ENCODE data around the gene HIVEP3.
A peak's percentile ranks its signal among the peaks of the same experiment; 100 is the strongest.

HIVEP3 gene

DNA sequence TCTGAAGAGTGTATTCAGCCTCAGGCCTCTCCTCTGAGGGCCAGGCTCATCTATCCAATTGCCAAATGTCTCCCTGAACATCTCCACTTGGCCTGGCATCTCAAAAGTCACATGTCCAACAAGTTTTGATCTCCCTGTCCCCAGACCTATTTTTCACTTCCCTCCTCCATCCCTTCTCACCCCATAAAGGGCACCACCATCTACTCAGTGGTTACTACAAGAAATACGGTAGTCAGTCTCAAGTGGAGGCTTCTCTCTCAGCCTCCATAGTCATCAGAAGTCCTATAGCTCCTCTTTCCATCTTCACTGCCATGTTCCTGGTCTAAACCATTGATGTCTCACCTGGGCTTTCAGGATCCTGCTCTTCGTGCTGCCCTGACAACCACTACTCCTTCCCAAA is 351.8 kb downstream of the HIVEP3 start:
- Histone ChIP-seq H3K36me3 (peaks cover 0 to 59% (median 0%) of the 10 kb centered on the region in 11 experiments; a peak in 8 of 22 replicates), H4K20me1 (peaks cover 0 to 7% (median 0%) of the 10 kb centered on the region in 11 experiments; a peak in 1 of 22 replicates), H3K27ac (no peak overlapping the region), H3K4me2 (peak overlapping the region in 9 of 11 experiments; percentile 13 to 69 (median 42); a peak in 18 of 22 replicates), H3K9ac (no peak overlapping the region), H3K4me3 (no peak overlapping the region), H3K9me3 (replicated peaks in 1 of 11) (no peaks in the 10 kb centered on the region; a peak in 1 of 22 replicates), H3K27me3 (no peaks in the 10 kb centered on the region), H3K4me1 (peaks cover 0 to 31% (median 22%) of the 10 kb centered on the region in 10 experiments; a peak in 14 of 20 replicates)
- no peak for TF ChIP-seq Cebpa-rat (IDR thresholded peaks at IDR 0.05)

DNA sequence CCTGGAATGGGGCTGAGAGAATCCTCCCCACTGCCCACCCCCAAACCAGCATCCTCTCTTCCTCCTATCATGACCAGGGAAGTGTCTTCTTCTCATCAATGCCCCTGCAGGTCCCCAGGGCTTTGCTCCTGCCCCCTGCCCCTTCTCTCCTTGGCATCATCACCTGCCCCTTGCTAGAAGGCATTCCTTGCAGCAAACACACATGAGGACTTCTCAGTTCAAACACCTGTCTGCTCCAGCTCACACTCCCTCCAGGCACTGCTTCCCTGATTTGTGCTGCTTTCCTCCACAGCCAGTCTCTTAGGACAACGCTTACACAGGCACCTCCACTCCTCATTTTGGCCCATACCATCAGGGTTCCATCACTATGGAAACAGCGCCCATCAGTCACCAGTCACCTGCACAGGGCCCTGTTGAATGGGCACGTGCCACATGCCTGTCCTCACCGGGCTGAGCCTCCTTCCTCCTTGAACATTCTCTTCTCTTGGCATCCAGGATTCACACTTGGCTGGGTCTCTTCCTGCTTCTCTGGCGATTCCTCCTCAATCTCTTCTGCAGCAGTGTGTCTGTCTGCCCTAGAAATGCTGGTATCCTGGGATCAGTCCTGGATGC is 352.3 kb downstream of the HIVEP3 start:
- Histone ChIP-seq H3K27ac (no peak overlapping the region), H3K4me2 (peak overlapping the region in 9 of 11 experiments; percentile 13 to 69 (median 42); a peak in 17 of 22 replicates), H3K4me3 (no peak overlapping the region), H3K36me3 (peaks cover 0 to 57% (median 0%) of the 10 kb centered on the region in 11 experiments; a peak in 8 of 22 replicates), H3K4me1 (peaks cover 0 to 31% (median 22%) of the 10 kb centered on the region in 10 experiments; a peak in 14 of 20 replicates), H3K9ac (no peak overlapping the region), H3K27me3 (no peaks in the 10 kb centered on the region), H4K20me1 (peaks cover 0 to 7% (median 0%) of the 10 kb centered on the region in 11 experiments; a peak in 1 of 22 replicates), H3K9me3 (replicated peaks in 1 of 11) (no peaks in the 10 kb centered on the region; a peak in 1 of 22 replicates)
- no peak for TF ChIP-seq Cebpa-rat (IDR thresholded peaks at IDR 0.05)

DNA sequence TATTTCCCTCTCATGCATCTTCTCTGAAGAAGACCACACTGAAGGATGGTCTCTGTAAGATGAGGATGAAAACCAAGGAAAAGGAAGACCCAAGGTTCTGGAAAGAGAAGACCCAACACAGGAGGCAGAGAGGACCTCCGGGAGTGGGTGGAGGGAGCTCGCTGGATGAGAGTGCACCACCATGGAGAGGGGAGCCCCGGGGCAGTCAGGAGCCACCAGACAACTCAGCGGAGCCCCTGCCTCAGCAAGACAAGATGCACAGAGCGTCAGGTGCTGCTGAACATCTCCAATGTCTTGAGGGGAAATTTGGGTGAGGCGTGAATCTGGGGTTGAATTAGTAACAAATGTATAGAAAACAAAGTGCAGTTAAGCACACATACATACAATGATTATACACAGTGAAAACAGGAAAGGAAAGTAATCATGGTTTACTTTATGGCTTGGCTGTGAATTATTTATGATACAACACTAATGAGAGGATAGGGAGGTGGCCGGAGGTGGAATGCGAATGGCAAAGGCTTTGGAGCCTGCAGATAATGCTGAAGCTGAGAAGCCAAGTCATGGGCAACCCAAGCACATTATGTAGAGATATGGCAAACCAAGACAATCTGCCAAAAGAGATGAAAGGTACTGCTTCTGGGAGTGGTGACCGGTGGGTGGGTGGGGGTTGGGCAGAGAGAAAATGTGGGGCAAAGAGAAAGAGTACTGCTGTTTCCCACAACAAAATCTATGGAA is 353.8 kb downstream of the HIVEP3 start:
- no peak overlapping the region for H3K9ac ChIP-seq
- peaks cover 0 to 31% (median 22%) of the 10 kb centered on the region in 10 experiments; a peak in 14 of 20 replicates for H3K4me1 ChIP-seq
- H3K27me3 ChIP-seq, result no peaks in the 10 kb centered on the region
- H3K36me3 ChIP-seq, result peaks cover 0 to 57% (median 6%) of the 10 kb centered on the region in 11 experiments; a peak in 9 of 22 replicates
- H3K9me3 ChIP-seq (replicated peaks in 1 of 11), result no peaks in the 10 kb centered on the region; a peak in 1 of 22 replicates
- no peak overlapping the region for H3K27ac ChIP-seq
- TF ChIP-seq Cebpa-rat (IDR thresholded peaks at IDR 0.05), result no peak
- no peak overlapping the region for H3K4me3 ChIP-seq
- H3K4me2 ChIP-seq, result no peak overlapping the region
- H4K20me1 ChIP-seq, result peaks cover 0 to 9% (median 0%) of the 10 kb centered on the region in 11 experiments; a peak in 2 of 22 replicates

DNA sequence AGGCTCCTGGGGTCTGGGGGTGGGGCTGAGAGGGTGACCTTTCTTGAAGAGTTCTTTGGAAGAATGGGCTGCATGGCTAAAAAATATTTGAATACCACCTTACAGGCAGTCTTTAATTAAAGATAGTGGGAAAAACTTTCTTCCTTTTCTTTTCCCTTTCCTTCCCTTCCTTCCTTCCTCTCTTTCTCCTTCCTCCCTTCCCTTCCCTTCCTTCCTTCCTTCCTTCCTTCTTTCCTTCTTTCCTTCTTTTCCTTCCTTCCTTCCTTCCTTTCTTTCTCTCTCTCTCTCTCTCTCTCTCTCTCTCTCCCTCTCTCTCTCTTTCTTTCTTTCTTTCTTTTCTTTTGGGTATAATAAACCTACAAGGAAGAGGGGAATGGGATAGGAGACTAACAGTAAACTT is 356.4 kb downstream of the HIVEP3 start:
- Histone ChIP-seq H3K4me3 (no peak overlapping the region), H3K4me1 (peaks cover 0 to 29% (median 20%) of the 10 kb centered on the region in 10 experiments; a peak in 14 of 20 replicates), H3K27ac (no peak overlapping the region), H3K36me3 (peaks cover 0 to 59% (median 6%) of the 10 kb centered on the region in 11 experiments; a peak in 11 of 22 replicates), H3K4me2 (no peak overlapping the region), H3K27me3 (no peaks in the 10 kb centered on the region), H3K9ac (no peak overlapping the region), H4K20me1 (peaks cover 0 to 11% (median 0%) of the 10 kb centered on the region in 11 experiments; a peak in 4 of 22 replicates), H3K9me3 (replicated peaks in 1 of 11) (peaks cover 0 to 13% (median 4%) of the 10 kb centered on the region in 11 experiments; a peak in 13 of 22 replicates)
- TF ChIP-seq Cebpa-rat (IDR thresholded peaks at IDR 0.05), result no peak

DNA sequence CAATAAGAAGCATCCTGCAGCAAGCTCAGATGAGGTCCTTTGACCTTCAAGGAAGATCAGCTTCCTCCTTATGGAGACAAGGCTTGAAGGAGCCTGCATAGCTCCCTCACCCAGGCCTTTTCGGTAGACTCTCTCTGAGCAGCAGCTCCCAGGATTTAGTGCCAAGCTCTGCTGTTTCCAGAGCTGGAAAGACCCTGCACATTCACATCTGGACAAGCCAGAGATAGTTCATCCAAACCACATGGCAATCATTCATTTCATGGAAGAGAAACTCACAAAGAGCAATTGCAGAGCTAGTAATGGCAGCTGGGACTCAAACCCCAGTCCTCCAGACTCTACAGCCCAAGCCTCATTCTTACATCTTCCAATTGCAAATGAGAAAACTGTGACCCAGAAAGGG is 357.8 kb downstream of the HIVEP3 start:
- no peak overlapping the region for H3K4me2 ChIP-seq
- peaks cover 0 to 11% (median 0%) of the 10 kb centered on the region in 11 experiments; a peak in 4 of 22 replicates for H4K20me1 ChIP-seq
- H3K27me3 ChIP-seq, result no peaks in the 10 kb centered on the region
- H3K9me3 ChIP-seq (replicated peaks in 1 of 11), result peaks cover 0 to 27% (median 16%) of the 10 kb centered on the region in 11 experiments; a peak in 17 of 22 replicates
- peaks cover 0 to 63% (median 19%) of the 10 kb centered on the region in 11 experiments; a peak in 12 of 22 replicates for H3K36me3 ChIP-seq
- no peak overlapping the region for H3K4me3 ChIP-seq
- peaks cover 0 to 15% (median 6%) of the 10 kb centered on the region in 10 experiments; a peak in 7 of 20 replicates for H3K4me1 ChIP-seq
- H3K27ac ChIP-seq, result no peak overlapping the region
- H3K9ac ChIP-seq, result no peak overlapping the region
- no peak for TF ChIP-seq Cebpa-rat (IDR thresholded peaks at IDR 0.05)

DNA sequence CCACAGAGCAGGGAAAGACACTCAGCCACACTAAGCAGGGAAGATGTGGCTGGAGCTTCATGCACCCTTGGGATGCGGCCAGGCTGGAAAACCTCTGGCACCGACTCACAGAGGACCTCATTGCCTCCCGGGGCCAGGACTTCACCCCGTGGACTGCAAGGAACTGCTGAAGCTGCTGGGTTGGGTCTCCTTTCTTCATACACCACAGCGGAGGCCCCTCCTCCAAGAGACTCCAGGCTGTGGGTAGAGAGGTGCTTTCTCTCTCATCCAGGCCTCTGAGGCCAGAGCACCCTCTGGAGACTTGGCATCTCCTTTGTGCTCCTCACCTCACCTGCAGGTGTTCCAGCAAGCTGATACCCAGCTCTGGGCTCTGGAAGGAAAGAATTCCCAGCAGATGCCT is 358.2 kb downstream of the HIVEP3 start:
- peaks cover 0 to 12% (median 5%) of the 10 kb centered on the region in 10 experiments; a peak in 6 of 20 replicates for H3K4me1 ChIP-seq
- H3K4me2 ChIP-seq, result no peak overlapping the region
- H3K27ac ChIP-seq, result no peak overlapping the region
- H3K36me3 ChIP-seq, result peaks cover 0 to 67% (median 24%) of the 10 kb centered on the region in 11 experiments; a peak in 12 of 22 replicates
- H4K20me1 ChIP-seq, result peaks cover 0 to 11% (median 0%) of the 10 kb centered on the region in 11 experiments; a peak in 4 of 22 replicates
- no peak for TF ChIP-seq Cebpa-rat (IDR thresholded peaks at IDR 0.05)
- no peak overlapping the region for H3K9ac ChIP-seq
- peaks cover 0 to 31% (median 17%) of the 10 kb centered on the region in 11 experiments; a peak in 19 of 22 replicates for H3K9me3 ChIP-seq (replicated peaks in 1 of 11)
- no peak overlapping the region for H3K4me3 ChIP-seq
- H3K27me3 ChIP-seq, result no peaks in the 10 kb centered on the region

DNA sequence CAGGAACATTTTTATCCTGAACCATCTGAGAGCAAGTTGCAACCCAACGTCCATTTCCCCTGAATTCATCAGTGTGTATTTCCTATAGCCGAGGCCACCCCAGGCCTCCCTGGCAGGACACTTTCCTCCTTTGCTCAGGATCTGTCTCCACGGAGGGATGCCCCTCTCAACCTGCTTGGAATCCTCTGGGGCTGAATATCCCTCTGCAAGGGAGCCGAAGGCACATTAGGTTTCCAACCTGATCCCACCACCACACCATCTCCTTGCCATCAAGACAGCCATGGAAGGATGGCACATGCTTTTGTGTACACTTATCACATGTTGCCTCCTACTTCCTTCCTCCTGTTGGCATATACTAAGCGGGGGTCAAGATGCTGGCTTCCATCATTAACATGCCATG is 359.4 kb downstream of the HIVEP3 start:
- Histone ChIP-seq H4K20me1 (peaks cover 0 to 11% (median 0%) of the 10 kb centered on the region in 11 experiments; a peak in 4 of 22 replicates), H3K27me3 (no peaks in the 10 kb centered on the region), H3K36me3 (peaks cover 0 to 70% (median 25%) of the 10 kb centered on the region in 11 experiments; a peak in 13 of 22 replicates), H3K9ac (no peak overlapping the region), H3K4me1 (peaks cover 0 to 12% (median 5%) of the 10 kb centered on the region in 10 experiments; a peak in 6 of 20 replicates), H3K9me3 (replicated peaks in 1 of 11) (peaks cover 5 to 43% (median 25%) of the 10 kb centered on the region in 11 experiments; a peak in 19 of 22 replicates), H3K27ac (no peak overlapping the region), H3K4me2 (no peak overlapping the region), H3K4me3 (no peak overlapping the region)
- no peak for TF ChIP-seq Cebpa-rat (IDR thresholded peaks at IDR 0.05)

DNA sequence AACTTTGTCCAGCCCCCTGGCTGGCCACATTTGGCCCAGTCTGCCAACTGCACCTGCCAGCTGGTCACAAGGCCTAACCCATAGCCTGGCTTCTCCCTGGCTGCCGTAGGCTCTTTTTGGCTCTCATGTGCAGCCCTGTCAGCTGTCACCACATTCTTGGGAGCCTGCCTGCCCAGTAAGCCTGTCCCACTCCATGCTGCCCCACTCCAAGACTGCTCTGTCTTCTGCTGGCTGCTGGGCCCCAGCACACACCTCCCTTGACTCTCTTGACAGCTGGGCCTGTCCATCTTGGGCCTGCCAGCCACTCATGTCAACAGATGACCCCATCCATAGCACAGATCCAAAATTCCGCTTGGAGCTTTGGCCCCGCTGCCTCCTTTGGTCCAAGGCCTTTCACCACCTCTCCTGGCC is 360.0 kb downstream of the HIVEP3 start:
- TF ChIP-seq Cebpa-rat (IDR thresholded peaks at IDR 0.05), result no peak
- peaks cover 5 to 48% (median 25%) of the 10 kb centered on the region in 11 experiments; a peak in 19 of 22 replicates for H3K9me3 ChIP-seq (replicated peaks in 1 of 11)
- H3K27ac ChIP-seq, result no peak overlapping the region
- no peak overlapping the region for H3K9ac ChIP-seq
- no peak overlapping the region for H3K4me3 ChIP-seq
- peaks cover 0 to 72% (median 25%) of the 10 kb centered on the region in 11 experiments; a peak in 13 of 22 replicates for H3K36me3 ChIP-seq
- no peaks in the 10 kb centered on the region for H3K27me3 ChIP-seq
- H3K4me1 ChIP-seq, result peaks cover 0 to 11% (median 5%) of the 10 kb centered on the region in 10 experiments; a peak in 6 of 20 replicates
- no peak overlapping the region for H3K4me2 ChIP-seq
- H4K20me1 ChIP-seq, result peaks cover 0 to 11% (median 0%) of the 10 kb centered on the region in 11 experiments; a peak in 4 of 22 replicates
